Measurements from ENCODE around the gene R3HCC1L. TPM values are rescaled to one million over a fixed set of nuclear protein-coding genes. Genes with fewer than 3 reads are reported as not detected.
"Not testable (repeated sequence)": the region's sequence is repeated elsewhere in the genome, so short reads cannot be mapped to it uniquely, and the experiment has no call there.

R3HCC1L gene
- polyA plus RNA-seq, 3 donors = 17.9 to 22.0 (median 19.7) TPM

- no peak for DNase-seq
Measured at GRCh38 chr10:98172073-98172472, 37.6 kb downstream of the R3HCC1L start.

DNA sequence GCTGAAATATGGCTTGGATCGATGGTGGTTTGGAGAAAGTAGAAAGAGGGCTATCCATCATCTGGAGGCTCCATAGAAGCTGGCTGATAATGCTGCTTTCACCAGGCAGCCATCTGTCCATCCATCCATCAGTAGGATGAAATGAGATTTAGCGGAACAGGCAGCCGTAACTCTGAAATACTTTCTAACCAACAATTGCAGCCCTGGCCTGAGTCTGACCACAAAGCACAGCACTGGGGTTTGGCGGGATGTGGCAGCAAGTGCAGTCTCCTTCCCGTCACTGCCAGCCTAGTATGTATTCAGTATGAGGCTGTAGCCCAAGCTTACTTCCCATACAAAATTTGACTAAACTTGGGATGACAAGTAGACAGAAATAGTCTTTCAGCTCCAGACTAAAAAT, 38.0 kb downstream of the R3HCC1L start:
- DNase-seq = no peak

DNA sequence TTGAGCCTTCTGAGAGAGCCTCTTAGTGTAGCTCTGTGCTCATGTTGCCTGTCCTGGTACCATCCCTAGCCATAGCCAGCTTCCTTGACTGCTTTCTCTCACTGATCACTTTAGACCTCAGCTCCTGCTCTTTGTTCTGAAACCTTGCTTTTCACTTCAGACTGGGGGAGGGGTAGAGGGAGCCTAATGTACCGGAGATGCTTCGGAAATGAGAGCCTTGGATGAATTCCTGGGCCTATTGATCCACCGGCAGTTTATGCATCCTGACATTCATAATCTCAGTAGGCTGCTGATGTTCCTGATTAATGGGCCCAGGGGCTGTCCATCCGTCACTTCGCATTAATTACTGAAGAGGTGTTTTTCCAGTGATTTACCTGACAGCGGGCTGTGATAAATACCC, 38.8 kb downstream of the R3HCC1L start:
- DNase-seq = no peak

DNA sequence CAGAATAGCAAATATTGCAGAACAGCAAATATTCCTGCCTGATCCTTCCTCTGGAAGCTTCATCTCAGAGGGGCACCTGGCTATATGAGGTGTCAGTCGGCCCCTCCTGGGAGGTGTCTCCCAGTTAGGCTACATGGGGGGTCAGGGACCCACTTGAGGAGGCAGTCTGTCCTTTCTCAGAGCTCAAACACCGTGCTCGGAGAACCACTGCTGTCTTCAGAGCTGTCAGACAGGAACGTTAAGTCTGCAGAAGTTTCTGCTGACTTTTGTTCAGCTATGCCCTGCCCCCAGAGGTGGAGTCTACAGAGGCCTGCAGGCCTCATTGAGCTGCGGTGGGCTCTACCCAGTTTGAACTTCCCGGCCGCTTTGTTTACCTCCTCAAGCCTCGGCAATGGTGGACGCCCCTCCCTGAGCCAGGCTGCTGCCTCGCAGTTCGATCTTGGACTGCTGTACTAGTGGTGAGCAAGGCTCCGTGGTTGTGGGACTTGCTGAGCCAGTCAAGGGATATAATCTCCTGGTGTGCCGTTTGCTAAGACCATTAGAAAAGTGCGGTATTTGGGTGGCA, 48.0 kb downstream of the R3HCC1L start:
- not testable (repeated sequence) for DNase-seq

GRCh38 chr10:98186681-98187080, 52.2 kb downstream of the R3HCC1L start:
- DNase-seq = no peak

DNA sequence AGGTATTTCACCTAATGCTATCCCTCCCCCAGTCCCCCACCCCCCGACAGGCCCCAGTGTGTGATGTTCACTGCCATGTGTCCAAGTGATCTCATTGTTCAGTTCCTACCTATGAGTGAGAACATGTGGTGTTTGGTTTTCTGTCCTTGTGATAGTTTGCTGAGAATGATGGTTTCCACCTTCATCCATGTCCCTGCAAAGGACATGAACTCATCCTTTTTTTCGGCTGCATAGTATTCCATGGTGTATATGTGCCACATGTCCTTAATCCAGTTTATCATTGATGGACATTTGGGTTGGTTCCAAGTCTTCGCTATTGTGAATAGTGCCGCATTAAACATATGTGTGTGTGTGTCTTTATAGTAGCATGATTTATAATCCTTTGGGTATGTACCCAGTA, 56.3 kb downstream of the R3HCC1L start:
- not testable (repeated sequence) for DNase-seq

- no peak for DNase-seq
Measured at GRCh38 chr10:98193037-98193436, 58.6 kb downstream of the R3HCC1L start.

DNA sequence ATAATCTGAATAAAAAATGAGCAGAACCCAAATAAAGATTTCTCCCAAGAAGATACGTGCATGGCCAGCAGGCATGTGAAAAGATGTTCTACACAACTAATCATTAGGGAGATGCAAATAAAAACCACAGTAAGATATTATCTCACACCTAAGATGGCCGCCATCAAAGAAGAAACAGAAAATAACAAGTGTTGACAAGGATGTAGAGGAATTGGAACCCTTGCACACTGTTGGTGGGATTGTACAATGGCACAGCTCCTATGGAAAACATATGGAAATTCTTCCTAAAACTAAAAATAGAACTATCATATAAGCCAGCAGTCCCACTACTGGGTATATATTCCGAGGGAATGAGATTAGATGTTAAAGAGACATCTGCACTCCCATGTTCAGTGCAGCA, 60.2 kb downstream of the R3HCC1L start:
- no peak for DNase-seq

DNA sequence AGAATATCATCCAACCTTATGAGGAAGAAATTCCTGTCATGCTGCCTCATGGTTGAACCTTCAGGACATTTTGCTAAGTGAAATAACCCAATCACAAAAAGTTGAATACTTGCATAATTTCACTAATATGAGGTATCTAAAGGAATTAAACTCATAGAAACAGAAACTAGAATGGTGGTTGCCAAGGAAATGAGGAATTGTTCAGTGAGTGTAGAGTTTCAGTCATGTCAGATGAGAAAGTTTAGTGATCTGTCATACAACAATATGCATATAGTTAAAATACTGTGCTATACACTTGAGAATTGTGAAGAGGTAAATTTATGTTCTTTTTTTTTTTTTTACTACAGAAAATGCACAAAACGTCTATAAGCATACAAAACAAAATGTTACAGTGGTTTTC, 60.7 kb downstream of the R3HCC1L start:
- DNase-seq = no peak

DNA sequence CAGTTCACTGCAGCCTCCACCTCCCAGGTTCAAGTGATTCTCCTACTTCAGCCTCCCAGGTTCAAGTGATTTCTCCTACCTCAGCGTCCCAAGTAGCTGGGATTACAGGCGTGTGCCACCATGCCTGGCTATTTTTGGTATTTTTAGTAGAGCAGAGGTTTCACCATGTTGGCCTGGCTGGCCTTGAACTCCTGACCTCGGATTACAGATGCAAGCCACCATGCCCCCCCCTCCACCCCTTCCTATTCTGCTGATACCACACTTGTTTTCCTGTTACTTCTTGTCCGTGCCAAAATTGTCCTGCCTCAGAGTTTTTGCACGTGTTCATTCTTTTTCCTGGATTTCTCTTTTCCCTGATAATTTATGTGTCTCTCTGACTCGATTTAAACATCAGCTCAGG, 62.5 kb downstream of the R3HCC1L start:
- no peak for DNase-seq

DNA sequence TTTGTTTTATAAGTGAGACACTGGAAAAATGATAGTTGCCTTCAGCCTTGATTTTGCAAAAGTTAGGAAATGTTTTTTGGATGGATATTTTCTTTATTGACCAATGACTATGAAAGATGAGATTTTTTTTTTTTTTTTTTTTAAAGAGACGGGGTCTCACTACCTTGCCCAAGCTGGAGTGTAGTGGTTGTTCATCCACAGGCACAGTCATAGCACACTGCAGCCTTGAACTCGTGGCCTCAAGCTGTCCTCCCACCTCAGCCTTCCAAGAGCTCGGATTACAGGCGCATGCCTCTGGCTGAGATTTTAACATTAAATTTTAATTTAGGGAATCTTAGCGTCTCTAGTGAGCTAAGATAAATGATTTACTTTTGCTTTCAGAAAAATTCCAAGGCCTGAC, 67.3 kb downstream of the R3HCC1L start:
- DNase-seq = no peak

GRCh38 chr10:98202378-98202777, 67.9 kb downstream of the R3HCC1L start:
- no peak for DNase-seq

GRCh38 chr10:98205351-98205750, 70.9 kb downstream of the R3HCC1L start:
- no peak for DNase-seq

DNA sequence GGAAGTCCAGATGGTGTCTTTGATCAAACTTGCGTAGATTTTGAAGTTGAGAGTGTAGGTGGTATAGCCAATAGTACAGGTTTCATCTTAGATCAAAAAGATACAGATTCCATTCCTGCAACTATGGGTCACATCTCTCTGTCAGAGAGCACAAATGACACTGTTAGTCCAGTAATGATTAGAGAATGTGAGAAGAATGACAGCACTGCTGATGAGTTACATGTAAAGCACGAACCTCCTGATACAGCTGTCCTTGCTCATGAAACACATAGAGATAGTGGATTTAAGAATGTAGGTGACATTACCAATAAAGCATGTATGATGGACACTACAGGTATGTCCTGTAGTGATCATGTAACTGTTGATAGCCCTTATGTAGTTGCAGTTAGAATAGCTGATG, 74.5 kb downstream of the R3HCC1L start:
- no peak for DNase-seq

- no peak for DNase-seq
Measured at GRCh38 chr10:98209441-98209840, 75.0 kb downstream of the R3HCC1L start.

- no peak for DNase-seq
Measured at GRCh38 chr10:98212196-98212595, 77.7 kb downstream of the R3HCC1L start.

DNA sequence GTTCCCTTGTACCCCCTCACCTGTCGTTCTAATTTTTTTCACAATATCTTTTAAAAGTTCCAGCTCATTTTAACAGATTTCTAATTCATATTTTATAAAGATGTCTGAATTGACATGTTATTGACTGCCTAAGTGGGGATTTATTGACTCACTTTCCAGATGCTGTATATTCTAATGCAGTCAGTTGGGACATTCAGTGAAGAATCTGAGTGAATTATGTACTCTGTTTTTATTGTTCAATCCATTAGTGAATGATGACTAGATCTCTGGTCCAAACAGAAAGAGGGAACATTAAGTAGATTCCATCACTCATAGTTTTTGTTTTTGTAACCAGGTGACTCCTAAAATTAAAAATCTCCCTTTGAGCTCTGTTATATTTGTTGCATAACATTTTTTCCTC, 79.3 kb downstream of the R3HCC1L start:
- no peak for DNase-seq

DNA sequence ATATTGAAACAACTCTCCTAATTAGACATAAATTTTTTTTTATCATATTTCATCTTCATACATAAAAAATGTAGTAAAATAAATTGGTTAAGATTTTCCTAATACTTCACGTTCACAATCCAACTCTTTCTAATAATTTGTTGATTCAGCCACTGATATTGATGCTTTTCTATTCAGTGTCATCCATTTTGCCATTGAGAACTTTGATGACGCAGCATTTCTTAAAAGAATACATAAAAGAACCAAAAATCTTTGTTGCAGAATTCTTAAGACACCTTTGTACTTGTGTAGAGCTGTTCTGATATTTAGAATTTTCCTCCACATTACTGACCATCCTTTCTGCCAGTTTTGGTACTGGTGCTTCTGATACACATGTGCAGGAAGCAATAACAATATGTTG, 80.9 kb downstream of the R3HCC1L start:
- DNase-seq = no peak

GRCh38 chr10:98217801-98218200, 83.3 kb downstream of the R3HCC1L start:
- DNase-seq = no peak

DNA sequence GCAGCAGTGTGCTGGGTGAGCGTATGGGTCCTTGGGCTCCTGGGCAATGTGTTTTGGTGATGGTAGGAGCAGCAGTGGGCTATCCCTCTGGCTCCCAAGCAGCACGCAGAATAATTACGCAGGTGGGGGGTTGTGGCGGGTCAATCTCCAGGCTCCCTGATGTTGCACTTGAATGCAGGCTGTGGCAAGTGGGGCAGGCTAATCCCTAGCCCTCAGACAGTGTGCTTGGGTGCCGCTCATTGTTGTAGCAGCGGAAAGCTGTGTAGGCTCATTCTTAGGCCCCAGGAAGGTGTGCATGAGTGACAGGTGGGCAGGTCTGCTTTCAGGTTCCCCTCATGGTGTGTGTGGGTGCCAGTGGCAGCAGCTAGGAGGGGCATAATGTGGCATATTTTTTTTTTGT, 89.4 kb downstream of the R3HCC1L start:
- DNase-seq = no peak

DNA sequence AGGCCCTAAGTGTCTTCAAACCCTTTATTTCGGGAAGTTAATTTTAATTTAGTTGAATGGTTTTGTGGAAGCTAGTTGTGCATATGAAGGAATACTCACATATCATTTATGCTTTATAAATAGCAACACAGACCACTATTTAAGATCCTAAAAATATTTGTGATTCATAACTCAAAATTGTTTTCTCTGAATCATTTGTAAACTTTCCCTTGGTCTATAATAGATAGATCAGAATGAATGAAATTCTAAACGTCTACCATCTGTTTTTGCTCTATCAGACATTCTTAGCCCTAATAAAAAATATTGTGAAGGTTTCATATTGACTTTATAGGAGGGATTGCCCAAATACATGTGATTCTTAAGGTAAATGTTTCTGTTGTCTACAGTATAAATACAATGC, 90.1 kb downstream of the R3HCC1L start:
- DNase-seq = no peak

- no peak for DNase-seq
Measured at GRCh38 chr10:98224996-98225395, 90.5 kb downstream of the R3HCC1L start.

DNA sequence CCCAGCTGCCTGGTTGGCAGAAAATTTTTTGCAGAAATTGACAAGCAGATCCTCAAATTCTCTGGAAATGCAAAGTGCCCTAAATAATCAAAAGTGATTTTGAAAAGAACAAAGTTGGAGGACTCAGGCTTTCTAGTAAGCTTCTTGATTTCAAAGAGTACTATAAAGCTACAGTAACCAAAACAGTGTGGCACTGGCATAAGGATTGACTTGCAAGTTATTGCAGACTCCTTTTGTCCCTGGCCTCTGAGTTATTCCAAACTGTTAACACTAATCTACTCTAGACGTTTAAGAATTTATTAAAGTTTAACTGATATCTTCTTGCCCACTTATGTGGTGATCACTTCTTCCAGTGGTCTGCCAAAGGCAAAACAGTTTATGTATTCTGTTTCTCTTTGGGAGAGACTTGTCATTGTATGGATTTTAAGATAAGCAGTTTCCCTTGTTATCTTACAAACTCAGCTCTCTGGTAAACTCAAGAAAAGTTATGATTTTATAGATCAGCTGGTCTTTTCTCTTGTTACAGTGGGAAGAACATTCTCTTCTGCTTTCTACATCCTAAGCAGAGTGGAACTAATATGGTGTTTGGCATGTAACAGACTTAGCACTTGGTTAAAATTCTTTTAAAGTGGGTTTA, 92.2 kb downstream of the R3HCC1L start:
- DNase-seq = no peak

DNA sequence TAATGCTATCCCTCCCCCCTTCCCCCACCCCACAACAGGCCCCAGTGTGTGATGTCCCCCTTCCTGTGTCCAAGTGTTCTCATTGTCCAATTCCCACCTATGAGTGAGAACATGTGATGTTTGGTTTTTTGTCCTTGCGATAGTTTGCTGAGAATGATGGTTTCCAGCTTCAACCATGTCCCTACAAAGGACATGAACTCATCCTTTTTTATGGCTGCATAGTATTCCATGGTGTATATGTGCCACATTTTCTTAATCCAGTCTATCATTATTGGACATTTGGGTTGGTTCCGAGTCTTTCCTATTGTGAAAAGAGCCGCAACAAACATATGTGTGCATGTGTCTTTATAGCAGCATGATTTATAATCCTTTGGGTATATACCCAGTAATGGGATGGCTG, 93.3 kb downstream of the R3HCC1L start:
- DNase-seq = not testable (repeated sequence)

Data from renal pelvis (tissue), 4 donors.